Right lobe of liver (tissue), 6 donors: ENCODE data around the gene P2RX2. TPM values are rescaled to one million over a fixed set of nuclear protein-coding genes. Genes with fewer than 3 reads are reported as not detected.
A peak's percentile ranks its signal among the peaks of the same experiment; 100 is the strongest.

Source experiments
- ATAC-seq, 4 donors: fragments of 200-7000 bp; cut with Tn5 transposase; one replicate each; pipeline ENCODE4 v1.9.1; 2020; ENCODE audit warnings: mild to moderate bottlenecking in 4 of 4, moderate library complexity in 4 of 4
- DNase-seq, 3 donors: peaks; one replicate each; pipeline ENCODE4 v3.0.0-alpha.2; 2020
- H3K27ac ChIP-seq, 3 donors: fragments of 200-600 bp; one replicate each; pipeline ENCODE4 v1.8.0; 2022
- H3K27me3 ChIP-seq, 2 donors: fragments of 200-600 bp; one replicate each; pipeline ENCODE4 v1.8.0; 2022
- H3K36me3 ChIP-seq, 4 donors: fragments of 200-600 bp; sonication (generic) in 1 of 4; one replicate each; pipeline versions ENCODE4 v1.5.1 to v1.8.0; 2017 to 2022; ENCODE audit warnings: control low read depth in 1 of 4
- H3K4me1 ChIP-seq, 4 donors: fragments of 200-600 bp; sonication (generic) in 1 of 4; one replicate each; pipeline versions ENCODE4 v1.5.1 to v1.8.0; 2017 to 2022; ENCODE audit warnings: control low read depth in 1 of 4
- H3K4me3 ChIP-seq, 3 donors: fragments of 200-600 bp; one replicate each; pipeline ENCODE4 v1.8.0; 2022
- H3K9me3 ChIP-seq, 4 donors: fragments of 200-600 bp; sonication (generic) in 1 of 4; one replicate each; pipeline versions ENCODE4 v1.5.1 to v1.8.0; 2017 to 2022; ENCODE audit warnings: control low read depth in 1 of 4
- CTCF ChIP-seq, 4 donors: fragments of 200-600 bp in 3 of 4; fragments of 450-650 bp in 1 of 4; IDR thresholded peaks; one replicate each; pipeline versions ENCODE4 v1.5.1 to v1.8.0; 2016 to 2022; ENCODE audit warnings: antibody characterized with exemption in 4 of 4, mild to moderate bottlenecking in 2 of 4
- POLR2A ChIP-seq: fragments of 450-650 bp; IDR thresholded peaks from one replicate; pipeline ENCODE4 v1.6.1; 2017; ENCODE audit warnings: antibody characterized with exemption, mild to moderate bottlenecking
- WGBS: methylation state at CpG from one replicate; pipeline ENCODE4 v1.1.6; 2018; ENCODE audit warnings: low coverage, low lambda C conversion rate; ENCODE audit not compliant: insufficient coverage; ENCODE audit errors: missing lambda C conversion rate; 5-methylcytosine and 5-hydroxymethylcytosine counted together
- intact Hi-C, 2 donors: fragments of 100-400 bp; cut with DNase I; formaldehyde crosslinking; loops; one replicate each; pipeline versions ENCODE4 v1.11.2 to v1.14.1; 2022
- total RNA-seq, 6 experiments: library from RNA; depleted of rRNA in 2 of 6; stranded (reverse); fragments of >200 nt in 2 of 6; fragmentation: NEBNext Ultra II Directional in 3 of 6; extraction: Animal tissue kit (Norgen Biotek cat#: 25700) in 3 of 6; gene quantifications; one replicate each; pipeline versions ENCODE4 v1.1.0 to v1.2.4, GENCODE V29; 2016 to 2023
- donor health status: DM: no; HTN: yes; CAD: no.
- donor health status: DM: no; HTN: no; CAD: no.
- donor health status: DM: no; HTN: no; CAD: no.
- donor health status: DM: no; HTN: yes; CAD: no.
- donor health status: DM: no; HTN: yes; CAD: no.

The P2RX2 gene
- total RNA-seq, 6 experiments from 2014 or later: not detected

GRCh38 chr12:132588319-132588718 is 30.3 kb upstream of the P2RX2 start:
- Histone ChIP-seq H3K4me3 (no peak overlapping the region), H3K4me1 (no peaks in the 10 kb centered on the region), H3K27ac (no peak overlapping the region), H3K27me3 (no peaks in the 10 kb centered on the region), H3K36me3 (no peaks in the 10 kb centered on the region), H3K9me3 (no peaks in the 10 kb centered on the region)
- DNase-seq (no peak), ATAC-seq (peak; percentile 19 to 43 (median 34))
- TF ChIP-seq CTCF (IDR thresholded peaks at IDR 0.05) (no peak), POLR2A (no peak)
- 10% methylated on average over 2 of the region's 6 CpGs for WGBS
- intact Hi-C loops: no loop called here

- H3K4me1 ChIP-seq: no peaks in the 10 kb centered on the region
- intact Hi-C loops: no loop called here
- ATAC-seq (no peak), DNase-seq (no peak)
- no peaks in the 10 kb centered on the region for H3K36me3 ChIP-seq
- WGBS: 86% methylated on average over 12 of the region's 19 CpGs
- no peaks in the 10 kb centered on the region for H3K9me3 ChIP-seq
- no peak overlapping the region for H3K4me3 ChIP-seq
- no peak for TF ChIP-seq CTCF (IDR thresholded peaks at IDR 0.05)
- TF ChIP-seq POLR2A: no peak
- H3K27me3 ChIP-seq: no peaks in the 10 kb centered on the region
- no peak overlapping the region for H3K27ac ChIP-seq
These were observed 29.5 kb upstream of the P2RX2 start for GRCh38 chr12:132588821-132589669.

GRCh38 chr12:132591107-132591935 is 27.3 kb upstream of the P2RX2 start:
- ATAC-seq: no peak
- H3K27me3 ChIP-seq: no peaks in the 10 kb centered on the region
- no peak overlapping the region for H3K4me3 ChIP-seq
- intact Hi-C loops: no loop called here
- no peak overlapping the region for H3K27ac ChIP-seq
- H3K4me1 ChIP-seq: no peaks in the 10 kb centered on the region
- TF ChIP-seq POLR2A (no peak), CTCF (IDR thresholded peaks at IDR 0.05) (no peak)
- WGBS: 80% methylated on average over 9 of the region's 45 CpGs
- H3K9me3 ChIP-seq: no peaks in the 10 kb centered on the region
- DNase-seq: no peak
- no peaks in the 10 kb centered on the region for H3K36me3 ChIP-seq

- no peak overlapping the region for H3K27ac ChIP-seq
- no peaks in the 10 kb centered on the region for H3K27me3 ChIP-seq
- 87% methylated on average over 11 of the region's 38 CpGs for WGBS
- no peak for TF ChIP-seq CTCF (IDR thresholded peaks at IDR 0.05)
- TF ChIP-seq POLR2A: no peak
- intact Hi-C loops: no loop called here
- H3K36me3 ChIP-seq: no peaks in the 10 kb centered on the region
- ATAC-seq: no peak
- no peaks in the 10 kb centered on the region for H3K9me3 ChIP-seq
- no peak for DNase-seq
- H3K4me3 ChIP-seq: no peak overlapping the region
- H3K4me1 ChIP-seq: no peaks in the 10 kb centered on the region
These were observed 26.1 kb upstream of the P2RX2 start for GRCh38 chr12:132592282-132592970.
